ENCODE data around the gene ITGB4. TPM values are rescaled to one million over a fixed set of nuclear protein-coding genes. Genes with fewer than 3 reads are reported as not detected.
A peak's percentile ranks its signal among the peaks of the same experiment; 100 is the strongest.

The ITGB4 gene
- total RNA-seq, 1 experiment from 2014 or later, result 568 TPM

DNA sequence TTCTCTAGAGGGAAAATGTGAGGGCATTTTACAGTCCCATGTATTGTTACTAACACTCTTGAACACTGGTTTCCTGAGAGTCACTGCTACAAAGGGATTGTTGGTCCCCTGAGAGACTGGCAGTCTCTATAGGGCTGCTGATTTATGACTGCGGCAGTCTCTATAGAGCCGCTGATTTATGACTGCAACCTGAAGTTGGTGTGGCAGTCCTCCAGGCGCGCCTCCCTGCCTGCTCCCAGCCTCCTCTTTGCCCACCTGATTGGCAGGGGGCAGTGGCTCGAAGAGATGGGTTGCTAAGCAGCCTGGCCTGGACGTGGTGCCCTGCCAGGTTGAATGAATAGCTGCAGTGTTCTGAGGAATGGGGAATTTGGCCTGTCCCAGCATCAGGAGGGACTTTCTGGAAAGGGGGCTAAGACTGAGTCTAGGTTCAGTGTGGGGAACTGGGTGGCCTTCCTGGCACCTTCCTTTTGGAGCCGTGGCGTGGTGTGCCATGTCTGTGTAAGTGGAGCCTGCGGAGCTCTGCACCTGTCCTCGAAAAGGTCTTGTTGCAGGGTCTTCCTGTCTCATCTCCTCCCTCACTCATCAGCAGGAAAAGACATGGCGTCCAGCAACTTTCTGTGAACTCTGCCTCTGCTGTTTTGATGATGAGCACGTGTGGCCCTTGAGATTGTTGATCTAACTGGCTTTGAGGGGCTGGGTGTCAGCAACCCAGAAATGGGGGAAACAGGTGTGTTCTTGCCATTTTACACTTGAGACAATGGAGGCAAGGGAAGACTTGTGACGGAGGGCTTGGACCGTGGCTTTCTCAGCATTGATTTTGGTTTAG, 29.2 kb upstream of the ITGB4 start:
- no peaks in the 10 kb centered on the region for H3K9me2 ChIP-seq (ENCODE audit: insufficient read depth)
- no peaks in the 10 kb centered on the region for H3K27me3 ChIP-seq (ENCODE audit: insufficient read depth, low read length)
- H3K79me2 ChIP-seq (ENCODE audit: insufficient read depth, low read length), result peaks cover 87% of the 10 kb centered on the region
- H4K20me1 ChIP-seq (ENCODE audit: insufficient read depth), result no peaks in the 10 kb centered on the region
- ChIA-PET POLR2A (interaction anchor here (1.1 to 3.3 kb wide), 4 partner anchors 9 to 88 kb away, joined by 3 to 17 read pairs (median 14); partner anchors contain the start of gene ITGB4), RAD21 (ENCODE audit: low non-redundant PET in 1 of 2, low total read pairs in 2 of 2, uncharacterized antibody in 2 of 2, unreplicated experiment in 2 of 2) (interaction anchor here in 1 of 2 experiments (2.0 kb wide), 1 partner anchor 29 kb away, joined by 5 read pairs; the partner anchor contains the start of gene ITGB4), CTCF (interaction anchor here (0.9 to 2.4 kb wide), 3 partner anchors 29 to 58 kb away, joined by 3 to 7 read pairs (median 6); partner anchors contain the start of gene ITGB4)
- no peak overlapping the region; the same call in 1 of the 2 replicates for H3K27ac ChIP-seq (ENCODE audit: low read depth, low read length)
- no peak overlapping the region for H3K9ac ChIP-seq (ENCODE audit: low read length)
- H2AFZ ChIP-seq (ENCODE audit: low read depth, low read length, poor library complexity, severe bottlenecking), result no peak overlapping the region
- intact Hi-C loops (cut with micrococcal nuclease), result no loop called here
- ATAC-seq (no peak), DNase-seq (ENCODE audit: low read depth, low spot score) (no peak)
- TF ChIP-seq JUND (IDR thresholded peaks at IDR 0.05), result no peak
- no peak for TF ChIP-seq POLR2A (IDR thresholded peaks at IDR 0.05; ENCODE audit: borderline replicate concordance, extremely low read depth, insufficient read depth, insufficient read length)
- no peak for TF ChIP-seq FOSL1 (IDR thresholded peaks at IDR 0.05; ENCODE audit: low read depth)
- TF ChIP-seq CEBPB (IDR thresholded peaks at IDR 0.05; ENCODE audit: low read depth), result no peak
- TF ChIP-seq, protein P1, sequence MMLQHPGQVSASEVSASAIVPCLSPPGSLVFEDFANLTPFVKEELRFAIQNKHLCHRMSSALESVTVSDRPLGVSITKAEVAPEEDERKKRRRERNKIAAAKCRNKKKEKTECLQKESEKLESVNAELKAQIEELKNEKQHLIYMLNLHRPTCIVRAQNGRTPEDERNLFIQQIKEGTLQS (IDR thresholded peaks at IDR 0.05), result no peak
- TF ChIP-seq POLR2AphosphoS5 (IDR thresholded peaks at IDR 0.05; ENCODE audit: low read depth, low read length), result no peak
- no peak for TF ChIP-seq MAX (IDR thresholded peaks at IDR 0.05)
- no peak for TF ChIP-seq ZBTB33 (IDR thresholded peaks at IDR 0.05; ENCODE audit: extremely low read depth, insufficient replicate concordance, low read length)
- no peak for TF ChIP-seq ELF1 (IDR thresholded peaks at IDR 0.05; ENCODE audit: borderline replicate concordance, low read depth)
- no peak for TF ChIP-seq CTCF (IDR thresholded peaks at IDR 0.05 in 2 of 3, conservative IDR thresholded peaks at IDR 0.05 in 1 of 3; ENCODE audit: borderline replicate concordance in 1 of 3, insufficient read depth in 1 of 3, low read depth in 2 of 3, low read length in 2 of 3)
- TF ChIP-seq SP1 (IDR thresholded peaks at IDR 0.05; ENCODE audit: low read depth), result no peak
- no peak for TF ChIP-seq TCF7L2 (IDR thresholded peaks at IDR 0.05; ENCODE audit: borderline replicate concordance, extremely low read depth, insufficient read depth, insufficient read length)
- TF ChIP-seq CBX3 (IDR thresholded peaks at IDR 0.05; ENCODE audit: low read depth), result no peak
- TF ChIP-seq, protein P2, sequence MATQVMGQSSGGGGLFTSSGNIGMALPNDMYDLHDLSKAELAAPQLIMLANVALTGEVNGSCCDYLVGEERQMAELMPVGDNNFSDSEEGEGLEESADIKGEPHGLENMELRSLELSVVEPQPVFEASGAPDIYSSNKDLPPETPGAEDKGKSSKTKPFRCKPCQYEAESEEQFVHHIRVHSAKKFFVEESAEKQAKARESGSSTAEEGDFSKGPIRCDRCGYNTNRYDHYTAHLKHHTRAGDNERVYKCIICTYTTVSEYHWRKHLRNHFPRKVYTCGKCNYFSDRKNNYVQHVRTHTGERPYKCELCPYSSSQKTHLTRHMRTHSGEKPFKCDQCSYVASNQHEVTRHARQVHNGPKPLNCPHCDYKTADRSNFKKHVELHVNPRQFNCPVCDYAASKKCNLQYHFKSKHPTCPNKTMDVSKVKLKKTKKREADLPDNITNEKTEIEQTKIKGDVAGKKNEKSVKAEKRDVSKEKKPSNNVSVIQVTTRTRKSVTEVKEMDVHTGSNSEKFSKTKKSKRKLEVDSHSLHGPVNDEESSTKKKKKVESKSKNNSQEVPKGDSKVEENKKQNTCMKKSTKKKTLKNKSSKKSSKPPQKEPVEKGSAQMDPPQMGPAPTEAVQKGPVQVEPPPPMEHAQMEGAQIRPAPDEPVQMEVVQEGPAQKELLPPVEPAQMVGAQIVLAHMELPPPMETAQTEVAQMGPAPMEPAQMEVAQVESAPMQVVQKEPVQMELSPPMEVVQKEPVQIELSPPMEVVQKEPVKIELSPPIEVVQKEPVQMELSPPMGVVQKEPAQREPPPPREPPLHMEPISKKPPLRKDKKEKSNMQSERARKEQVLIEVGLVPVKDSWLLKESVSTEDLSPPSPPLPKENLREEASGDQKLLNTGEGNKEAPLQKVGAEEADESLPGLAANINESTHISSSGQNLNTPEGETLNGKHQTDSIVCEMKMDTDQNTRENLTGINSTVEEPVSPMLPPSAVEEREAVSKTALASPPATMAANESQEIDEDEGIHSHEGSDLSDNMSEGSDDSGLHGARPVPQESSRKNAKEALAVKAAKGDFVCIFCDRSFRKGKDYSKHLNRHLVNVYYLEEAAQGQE (IDR thresholded peaks at IDR 0.05; ENCODE audit: low read depth), result no peak
- TF ChIP-seq SRF (IDR thresholded peaks at IDR 0.05; ENCODE audit: low read depth), result no peak
- TF ChIP-seq RAD21 (IDR thresholded peaks at IDR 0.05; ENCODE audit: low read depth), result no peak
- no peak for TF ChIP-seq ZFX (IDR thresholded peaks at IDR 0.05)
- TF ChIP-seq EZH2phosphoT487 (IDR thresholded peaks at IDR 0.05; ENCODE audit: borderline replicate concordance), result no peak
- TF ChIP-seq ZNF274 (IDR thresholded peaks at IDR 0.05; ENCODE audit: low read depth, low read length), result no peak
- peak overlapping the region; percentile 53; the same call in 1 of the 2 replicates for H3K4me2 ChIP-seq (ENCODE audit: low read length)
- H3K36me3 ChIP-seq (ENCODE audit: control insufficient read depth in 1 of 2, insufficient read depth in 2 of 2, low read length in 2 of 2), result peaks cover 0 to 21% of the 10 kb centered on the region in 2 experiments; a peak in 1 of 4 replicates
- no peaks in the 10 kb centered on the region for H3K9me3 ChIP-seq (ENCODE audit: control insufficient read depth in 1 of 2, insufficient read depth in 1 of 2, low read depth in 1 of 2, low read length in 2 of 2)
- peaks cover 70 to 99% of the 10 kb centered on the region in 2 experiments for H3K4me1 ChIP-seq (ENCODE audit: control insufficient read depth in 1 of 2, insufficient read depth in 2 of 2, low read length in 2 of 2)
- no peak overlapping the region for H3K4me3 ChIP-seq (replicated peaks in 1 of 2; ENCODE audit: low read depth in 1 of 2, low read length in 2 of 2)
- no TSS peak for BruUV-seq (replicated peaks)
